Mammary epithelial cell (primary cell): ENCODE measurements around the gene GOLGA6L10.

Source experiments
- EZH2 ChIP-seq: IDR thresholded peaks from 2 replicates; pipeline ENCODE4 v1.6.1; 2012; ENCODE audit warnings: low read length, inconsistent platforms, borderline replicate concordance
- TF ChIP-seq, protein P1 (sequence below), 2 donors: IDR thresholded peaks in 1 of 2; conservative IDR thresholded peaks in 1 of 2; 2 replicates each; pipeline ENCODE4 v1.5.1; 2011 to 2012; ENCODE audit warnings: inconsistent platforms in 2 of 2, low read length in 2 of 2, mild to moderate bottlenecking in 2 of 2, control low read depth in 1 of 2, low read depth in 1 of 2; ENCODE audit not compliant: insufficient read depth in 1 of 2; ENCODE audit errors: extremely low read depth in 1 of 2

DNA sequence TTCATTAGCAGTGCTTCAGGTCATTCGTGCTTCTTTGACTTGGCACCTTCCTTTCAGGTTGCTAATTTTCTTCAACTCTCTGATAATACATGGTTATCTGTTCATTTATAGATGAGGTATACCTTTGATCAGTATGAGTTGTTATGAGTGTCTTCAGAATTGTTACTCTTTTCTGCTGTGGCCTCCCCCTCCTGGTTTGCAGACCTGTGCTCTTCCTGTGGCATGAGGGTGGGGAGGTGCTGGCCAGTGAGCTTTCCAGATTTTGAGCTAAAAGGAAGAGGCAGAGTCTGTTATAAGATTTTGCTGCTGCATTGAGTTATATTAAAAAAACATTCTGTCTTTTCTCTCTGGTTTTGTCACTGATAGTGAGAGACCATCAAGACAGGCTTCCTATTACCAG is 49.5 kb upstream of the GOLGA6L10 start:
- TF ChIP-seq, protein P1, sequence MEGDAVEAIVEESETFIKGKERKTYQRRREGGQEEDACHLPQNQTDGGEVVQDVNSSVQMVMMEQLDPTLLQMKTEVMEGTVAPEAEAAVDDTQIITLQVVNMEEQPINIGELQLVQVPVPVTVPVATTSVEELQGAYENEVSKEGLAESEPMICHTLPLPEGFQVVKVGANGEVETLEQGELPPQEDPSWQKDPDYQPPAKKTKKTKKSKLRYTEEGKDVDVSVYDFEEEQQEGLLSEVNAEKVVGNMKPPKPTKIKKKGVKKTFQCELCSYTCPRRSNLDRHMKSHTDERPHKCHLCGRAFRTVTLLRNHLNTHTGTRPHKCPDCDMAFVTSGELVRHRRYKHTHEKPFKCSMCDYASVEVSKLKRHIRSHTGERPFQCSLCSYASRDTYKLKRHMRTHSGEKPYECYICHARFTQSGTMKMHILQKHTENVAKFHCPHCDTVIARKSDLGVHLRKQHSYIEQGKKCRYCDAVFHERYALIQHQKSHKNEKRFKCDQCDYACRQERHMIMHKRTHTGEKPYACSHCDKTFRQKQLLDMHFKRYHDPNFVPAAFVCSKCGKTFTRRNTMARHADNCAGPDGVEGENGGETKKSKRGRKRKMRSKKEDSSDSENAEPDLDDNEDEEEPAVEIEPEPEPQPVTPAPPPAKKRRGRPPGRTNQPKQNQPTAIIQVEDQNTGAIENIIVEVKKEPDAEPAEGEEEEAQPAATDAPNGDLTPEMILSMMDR (conservative IDR thresholded peaks at IDR 0.05 in 1 of 2, IDR thresholded peaks at IDR 0.05 in 1 of 2; ENCODE audit: extremely low read depth in 1 of 2, insufficient read depth in 1 of 2, low read depth in 1 of 2, low read length in 2 of 2), result no peak
- TF ChIP-seq EZH2, result no peak
